ENCODE data around the gene PTPN6.
A peak's percentile ranks its signal among the peaks of the same experiment; 100 is the strongest.
"Not testable (repeated sequence)": the region's sequence is repeated elsewhere in the genome, so short reads cannot be mapped to it uniquely, and the experiment has no call there.

The PTPN6 gene

GRCh38 chr12:6950811-6951540 is at the start of gene PTPN6:
Gene PTPN6, plus strand, starts transcription at chr12:6951356. Its CDS starts 157 bp downstream, at chr12:6951513.
- DNase-seq: no peak

GRCh38 chr12:6902448-6902847 is 48.7 kb upstream of the PTPN6 start:
- DNase-seq: no peak

GRCh38 chr12:6903722-6904121 is 47.4 kb upstream of the PTPN6 start:
- no peak for DNase-seq

- DNase-seq: peak; percentile 98
These were observed 46.6 kb upstream of the PTPN6 start, which contains the start of gene LRRC23 for GRCh38 chr12:6904280-6905276. Gene LRRC23, plus strand, starts transcription at chr12:6904822. Its CDS starts 812 bp downstream, at chr12:6905634.

GRCh38 chr12:6905414-6906040 is 45.6 kb upstream of the PTPN6 start:
- no peak for DNase-seq

GRCh38 chr12:6908141-6908540 is 43.0 kb upstream of the PTPN6 start:
- not testable (repeated sequence) for DNase-seq

GRCh38 chr12:6909421-6910145 is 41.6 kb upstream of the PTPN6 start:
- no peak for DNase-seq

- no peak for DNase-seq
These were observed 38.8 kb upstream of the PTPN6 start for GRCh38 chr12:6912164-6912935.

GRCh38 chr12:6914246-6914946 is 36.8 kb upstream of the PTPN6 start, which contains the start of gene ENO2:
Gene ENO2, plus strand, starts transcription at chr12:6914580. Its CDS starts 1,253 bp downstream, at chr12:6915833.
- DNase-seq: no peak

GRCh38 chr12:6914947-6915788 is 36.0 kb upstream of the PTPN6 start:
- DNase-seq: no peak

GRCh38 chr12:6915789-6916285 is 35.3 kb upstream of the PTPN6 start:
- DNase-seq: no peak

GRCh38 chr12:6916426-6917200 is 34.5 kb upstream of the PTPN6 start:
- no peak for DNase-seq

- DNase-seq: no peak
These were observed 33.5 kb upstream of the PTPN6 start for GRCh38 chr12:6917491-6918231.

GRCh38 chr12:6919588-6919987 is 31.6 kb upstream of the PTPN6 start:
- DNase-seq: no peak

GRCh38 chr12:6921539-6921938 is 29.6 kb upstream of the PTPN6 start:
- DNase-seq: no peak

GRCh38 chr12:6921996-6922946 is 28.9 kb upstream of the PTPN6 start:
- no peak for DNase-seq
